ENCODE measurements around the gene BMX.

Gene BMX

DNA sequence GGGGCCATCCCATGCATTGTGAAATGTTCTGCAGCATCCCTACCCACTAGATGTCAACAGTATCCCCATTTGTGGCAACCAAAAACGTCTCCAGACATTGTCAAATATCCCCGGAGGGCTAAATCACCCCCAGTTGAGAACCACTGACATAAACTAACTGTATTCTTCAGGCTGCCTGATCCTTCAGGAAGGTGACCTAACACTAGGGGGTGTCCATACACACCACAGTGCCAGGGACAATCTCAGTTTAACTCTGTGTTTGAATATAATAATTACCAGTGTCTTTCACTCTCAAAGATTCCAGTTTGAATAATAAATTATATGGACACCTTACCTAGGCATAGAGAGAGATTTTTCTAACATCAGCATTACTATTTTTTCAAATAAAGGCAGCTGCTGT is 93.8 kb downstream of the BMX start:
- no peak for DNase-seq (ENCODE audit: low spot score)
- in situ Hi-C loops (cut with MboI; ENCODE audit: low sequenced_read_pairs, unreplicated experiment), result no loop called here
- TF ChIP-seq, protein P1, sequence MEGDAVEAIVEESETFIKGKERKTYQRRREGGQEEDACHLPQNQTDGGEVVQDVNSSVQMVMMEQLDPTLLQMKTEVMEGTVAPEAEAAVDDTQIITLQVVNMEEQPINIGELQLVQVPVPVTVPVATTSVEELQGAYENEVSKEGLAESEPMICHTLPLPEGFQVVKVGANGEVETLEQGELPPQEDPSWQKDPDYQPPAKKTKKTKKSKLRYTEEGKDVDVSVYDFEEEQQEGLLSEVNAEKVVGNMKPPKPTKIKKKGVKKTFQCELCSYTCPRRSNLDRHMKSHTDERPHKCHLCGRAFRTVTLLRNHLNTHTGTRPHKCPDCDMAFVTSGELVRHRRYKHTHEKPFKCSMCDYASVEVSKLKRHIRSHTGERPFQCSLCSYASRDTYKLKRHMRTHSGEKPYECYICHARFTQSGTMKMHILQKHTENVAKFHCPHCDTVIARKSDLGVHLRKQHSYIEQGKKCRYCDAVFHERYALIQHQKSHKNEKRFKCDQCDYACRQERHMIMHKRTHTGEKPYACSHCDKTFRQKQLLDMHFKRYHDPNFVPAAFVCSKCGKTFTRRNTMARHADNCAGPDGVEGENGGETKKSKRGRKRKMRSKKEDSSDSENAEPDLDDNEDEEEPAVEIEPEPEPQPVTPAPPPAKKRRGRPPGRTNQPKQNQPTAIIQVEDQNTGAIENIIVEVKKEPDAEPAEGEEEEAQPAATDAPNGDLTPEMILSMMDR (IDR thresholded peaks at IDR 0.05; ENCODE audit: borderline replicate concordance, control extremely low read depth, extremely low read depth, insufficient read depth, missing control alignments), result no peak

DNA sequence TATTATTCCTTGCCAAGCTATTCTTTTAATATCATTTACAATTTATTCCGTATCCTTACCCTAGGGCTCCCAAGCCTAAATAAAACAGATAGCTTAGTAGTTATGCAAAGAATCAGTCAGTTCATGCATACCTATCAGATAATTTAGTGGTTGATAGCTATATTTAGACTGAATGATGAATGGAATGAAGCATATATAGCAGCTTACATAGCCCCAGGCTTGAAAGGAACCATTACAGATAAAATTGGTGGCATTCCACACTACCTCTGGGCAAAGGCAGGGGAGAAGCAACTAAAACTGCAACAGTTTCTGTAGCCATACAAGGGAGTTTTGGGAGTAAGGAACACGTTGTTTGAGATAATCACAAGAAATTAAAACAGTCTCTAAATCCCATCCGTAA is 97.4 kb downstream of the BMX start:
- TF ChIP-seq, protein P1 (IDR thresholded peaks at IDR 0.05; ENCODE audit: borderline replicate concordance, control extremely low read depth, extremely low read depth, insufficient read depth, missing control alignments), result no peak
- in situ Hi-C loops (cut with MboI; ENCODE audit: low sequenced_read_pairs, unreplicated experiment), result no loop called here
- no peak for DNase-seq (ENCODE audit: low spot score)

GRCh38 chrX:15599461-15599860 is 98.9 kb downstream of the BMX start:
- DNase-seq (ENCODE audit: low spot score), result no peak
- TF ChIP-seq, protein P1 (IDR thresholded peaks at IDR 0.05; ENCODE audit: borderline replicate concordance, control extremely low read depth, extremely low read depth, insufficient read depth, missing control alignments), result no peak
- in situ Hi-C loops (cut with MboI; ENCODE audit: low sequenced_read_pairs, unreplicated experiment), result no loop called here

DNA sequence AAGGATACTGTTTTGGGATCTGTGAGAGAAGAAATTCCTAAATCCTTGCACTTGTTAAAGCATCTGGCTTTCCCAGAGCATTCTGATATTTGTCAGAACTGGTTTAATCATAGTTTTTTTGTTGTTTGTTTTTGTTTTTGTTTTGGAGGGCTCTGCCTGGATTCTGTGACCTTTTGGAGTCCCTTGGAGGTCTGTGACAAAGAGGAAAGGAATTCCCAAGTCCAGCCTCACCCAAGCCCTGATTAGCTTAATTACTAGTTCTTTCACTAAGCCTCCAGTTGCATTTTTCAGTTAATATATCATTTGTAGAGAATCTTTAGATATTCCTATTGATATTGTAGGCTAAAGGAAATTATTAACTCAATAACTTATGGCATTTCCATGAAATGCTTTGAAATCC is 99.4 kb downstream of the BMX start:
- in situ Hi-C loops (cut with MboI; ENCODE audit: low sequenced_read_pairs, unreplicated experiment), result no loop called here
- TF ChIP-seq, protein P1 (IDR thresholded peaks at IDR 0.05; ENCODE audit: borderline replicate concordance, control extremely low read depth, extremely low read depth, insufficient read depth, missing control alignments), result no peak
- DNase-seq (ENCODE audit: low spot score), result no peak

DNA sequence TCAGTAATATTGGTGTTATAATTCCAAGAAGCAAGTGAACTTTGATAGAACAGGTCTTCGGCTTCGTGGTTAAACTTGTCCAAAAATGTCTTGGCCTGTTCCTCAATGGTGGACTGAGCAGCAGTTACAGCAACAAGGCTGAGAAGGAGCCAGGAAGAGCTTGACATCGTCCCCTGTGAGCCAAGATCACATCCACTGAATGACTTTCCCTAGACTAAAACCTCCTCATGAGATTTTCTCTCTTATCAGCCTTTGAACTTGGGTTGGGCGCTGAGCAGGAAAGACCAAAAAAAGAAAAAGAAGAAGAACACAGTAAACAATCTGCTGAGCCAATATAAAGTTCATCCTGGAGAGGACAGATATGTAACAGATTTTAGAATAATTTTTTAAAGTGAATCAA is 100.1 kb downstream of the BMX start, which contains the start of gene ACE2:
Gene ACE2, minus strand, starts transcription at position 216 of the 400 bp plus-strand sequence. Its CDS starts 49 bp downstream, at position 167.
- no peak for DNase-seq (ENCODE audit: low spot score)
- in situ Hi-C loops (cut with MboI; ENCODE audit: low sequenced_read_pairs, unreplicated experiment), result no loop called here
- TF ChIP-seq, protein P1 (IDR thresholded peaks at IDR 0.05; ENCODE audit: borderline replicate concordance, control extremely low read depth, extremely low read depth, insufficient read depth, missing control alignments), result no peak

GRCh38 chrX:15601932-15602331 is 101.3 kb downstream of the BMX start:
- DNase-seq (ENCODE audit: low spot score), result no peak
- in situ Hi-C loops (cut with MboI; ENCODE audit: low sequenced_read_pairs, unreplicated experiment), result no loop called here
- TF ChIP-seq, protein P1 (IDR thresholded peaks at IDR 0.05; ENCODE audit: borderline replicate concordance, control extremely low read depth, extremely low read depth, insufficient read depth, missing control alignments), result no peak

DNA sequence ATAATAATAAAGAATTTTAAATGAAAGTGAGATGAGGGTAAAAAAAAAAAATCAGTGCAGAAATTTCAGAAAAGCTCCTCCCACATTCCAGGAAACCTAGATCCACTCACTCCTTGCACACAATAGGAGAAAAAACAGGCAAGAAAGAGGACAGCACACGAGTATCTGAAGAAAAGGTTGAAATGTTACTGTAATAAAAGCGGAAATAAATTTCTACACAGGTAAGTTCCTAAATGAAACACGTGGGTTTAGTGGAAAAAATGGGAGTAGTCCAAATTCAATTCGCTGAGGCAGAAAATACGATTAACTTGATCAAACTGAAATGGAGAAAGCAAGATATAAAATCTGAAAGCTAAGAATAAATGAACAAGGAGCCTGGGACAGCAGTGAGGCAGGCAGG is 102.2 kb downstream of the BMX start:
- no peak for DNase-seq (ENCODE audit: low spot score)
- in situ Hi-C loops (cut with MboI; ENCODE audit: low sequenced_read_pairs, unreplicated experiment), result no loop called here
- TF ChIP-seq, protein P1 (IDR thresholded peaks at IDR 0.05; ENCODE audit: borderline replicate concordance, control extremely low read depth, extremely low read depth, insufficient read depth, missing control alignments), result no peak
